Activated naive CD4-positive, alpha-beta T cell treated with anti-CD3 and anti-CD28 coated beads, Interleukin-2, amount 10 ng/mL, durations not matched to agents 5 hours and 36 hours (primary cell): ENCODE measurements around the gene ADGRB3. TPM values are rescaled to one million over a fixed set of nuclear protein-coding genes. Genes with fewer than 3 reads are reported as not detected.

ENCODE experiments used
- total RNA-seq, 2 experiments: library from RNA; stranded (reverse); gene quantifications; one replicate each; pipeline ENCODE4 v1.2.3, GENCODE V29; 2021

ADGRB3 gene
- not detected for total RNA-seq

GRCh38 chr6:68634726-68635411, at the start of gene ADGRB3:
Gene ADGRB3 (plus strand): TSS chr6:68635282. CDS start chr6:68638676, 3,394 bp downstream.

